Measurements from ENCODE around the gene ADCK2.
"Not testable (repeated sequence)": the region's sequence is repeated elsewhere in the genome, so short reads cannot be mapped to it uniquely, and the experiment has no call there.

The ADCK2 gene
- 20.4 to 24.4 (median 22.7) reads per million in 3 donors for total RNA-seq

GRCh38 chr7:140672382-140673062 is at the start of gene ADCK2:
Gene ADCK2 (plus strand): TSS chr7:140672945. CDS start chr7:140673331, 386 bp downstream.
- Histone ChIP-seq H3K4me3 (ENCODE audit: insufficient read depth, low read depth, low read length, poor library complexity, severe bottlenecking) (peak within 1 kb of the TSS; percentile 68), H3K4me1 (ENCODE audit: control insufficient read depth, insufficient read depth, low read length, poor library complexity, severe bottlenecking) (peaks cover 8% of the 10 kb centered on the region), H3K9me3 (ENCODE audit: control insufficient read depth, low read length) (no peaks in the 10 kb centered on the region), H3K27ac (ENCODE audit: insufficient read depth, low read length, poor library complexity, severe bottlenecking) (peak within 1 kb of the TSS; percentile 75), H3K36me3 (ENCODE audit: control insufficient read depth, insufficient read depth, low read length) (no peaks in the 10 kb centered on the region), H3K27me3 (replicated peaks; ENCODE audit: control insufficient read depth, insufficient read depth, low read length, poor library complexity, severe bottlenecking) (no peaks in the 10 kb centered on the region)
- DNase-seq: peak; percentile 37 to 47 (median 47)

GRCh38 chr7:140623980-140624379 is 48.8 kb upstream of the ADCK2 start:
- Histone ChIP-seq H3K27ac (ENCODE audit: insufficient read depth, low read length, poor library complexity, severe bottlenecking) (no peak overlapping the region), H3K4me3 (ENCODE audit: insufficient read depth, low read depth, low read length, poor library complexity, severe bottlenecking) (no peak overlapping the region), H3K36me3 (ENCODE audit: control insufficient read depth, insufficient read depth, low read length) (no peaks in the 10 kb centered on the region), H3K9me3 (ENCODE audit: control insufficient read depth, low read length) (no peaks in the 10 kb centered on the region), H3K27me3 (replicated peaks; ENCODE audit: control insufficient read depth, insufficient read depth, low read length, poor library complexity, severe bottlenecking) (no peaks in the 10 kb centered on the region), H3K4me1 (ENCODE audit: control insufficient read depth, insufficient read depth, low read length, poor library complexity, severe bottlenecking) (no peaks in the 10 kb centered on the region)
- no peak for DNase-seq

GRCh38 chr7:140624392-140625191 is 48.2 kb upstream of the ADCK2 start:
- H3K36me3 ChIP-seq (ENCODE audit: control insufficient read depth, insufficient read depth, low read length): no peaks in the 10 kb centered on the region
- no peak overlapping the region for H3K4me3 ChIP-seq (ENCODE audit: insufficient read depth, low read depth, low read length, poor library complexity, severe bottlenecking)
- H3K27me3 ChIP-seq (replicated peaks; ENCODE audit: control insufficient read depth, insufficient read depth, low read length, poor library complexity, severe bottlenecking): no peaks in the 10 kb centered on the region
- no peaks in the 10 kb centered on the region for H3K9me3 ChIP-seq (ENCODE audit: control insufficient read depth, low read length)
- no peaks in the 10 kb centered on the region for H3K4me1 ChIP-seq (ENCODE audit: control insufficient read depth, insufficient read depth, low read length, poor library complexity, severe bottlenecking)
- no peak overlapping the region for H3K27ac ChIP-seq (ENCODE audit: insufficient read depth, low read length, poor library complexity, severe bottlenecking)
- DNase-seq: no peak

GRCh38 chr7:140625192-140625558 is 47.6 kb upstream of the ADCK2 start:
- H3K27ac ChIP-seq (ENCODE audit: insufficient read depth, low read length, poor library complexity, severe bottlenecking); H3K36me3 ChIP-seq (ENCODE audit: control insufficient read depth, insufficient read depth, low read length); DNase-seq; H3K4me1 ChIP-seq (ENCODE audit: control insufficient read depth, insufficient read depth, low read length, poor library complexity, severe bottlenecking); H3K9me3 ChIP-seq (ENCODE audit: control insufficient read depth, low read length); H3K4me3 ChIP-seq (ENCODE audit: insufficient read depth, low read depth, low read length, poor library complexity, severe bottlenecking); H3K27me3 ChIP-seq (replicated peaks; ENCODE audit: control insufficient read depth, insufficient read depth, low read length, poor library complexity, severe bottlenecking): not testable (repeated sequence)

GRCh38 chr7:140625908-140626868 is 46.6 kb upstream of the ADCK2 start:
- H3K27ac ChIP-seq (ENCODE audit: insufficient read depth, low read length, poor library complexity, severe bottlenecking): no peak overlapping the region
- H3K27me3 ChIP-seq (replicated peaks; ENCODE audit: control insufficient read depth, insufficient read depth, low read length, poor library complexity, severe bottlenecking): no peaks in the 10 kb centered on the region
- no peaks in the 10 kb centered on the region for H3K9me3 ChIP-seq (ENCODE audit: control insufficient read depth, low read length)
- no peaks in the 10 kb centered on the region for H3K36me3 ChIP-seq (ENCODE audit: control insufficient read depth, insufficient read depth, low read length)
- H3K4me3 ChIP-seq (ENCODE audit: insufficient read depth, low read depth, low read length, poor library complexity, severe bottlenecking): no peak overlapping the region
- DNase-seq: no peak
- no peaks in the 10 kb centered on the region for H3K4me1 ChIP-seq (ENCODE audit: control insufficient read depth, insufficient read depth, low read length, poor library complexity, severe bottlenecking)

GRCh38 chr7:140631021-140631420 is 41.7 kb upstream of the ADCK2 start:
- H3K36me3 ChIP-seq (ENCODE audit: control insufficient read depth, insufficient read depth, low read length): no peaks in the 10 kb centered on the region
- no peak overlapping the region for H3K4me3 ChIP-seq (ENCODE audit: insufficient read depth, low read depth, low read length, poor library complexity, severe bottlenecking)
- no peak for DNase-seq
- H3K27ac ChIP-seq (ENCODE audit: insufficient read depth, low read length, poor library complexity, severe bottlenecking): no peak overlapping the region
- no peaks in the 10 kb centered on the region for H3K4me1 ChIP-seq (ENCODE audit: control insufficient read depth, insufficient read depth, low read length, poor library complexity, severe bottlenecking)
- H3K27me3 ChIP-seq (replicated peaks; ENCODE audit: control insufficient read depth, insufficient read depth, low read length, poor library complexity, severe bottlenecking): no peaks in the 10 kb centered on the region
- no peaks in the 10 kb centered on the region for H3K9me3 ChIP-seq (ENCODE audit: control insufficient read depth, low read length)

- H3K4me1 ChIP-seq (ENCODE audit: control insufficient read depth, insufficient read depth, low read length, poor library complexity, severe bottlenecking): no peaks in the 10 kb centered on the region
- H3K36me3 ChIP-seq (ENCODE audit: control insufficient read depth, insufficient read depth, low read length): no peaks in the 10 kb centered on the region
- H3K27me3 ChIP-seq (replicated peaks; ENCODE audit: control insufficient read depth, insufficient read depth, low read length, poor library complexity, severe bottlenecking): no peaks in the 10 kb centered on the region
- no peak overlapping the region for H3K4me3 ChIP-seq (ENCODE audit: insufficient read depth, low read depth, low read length, poor library complexity, severe bottlenecking)
- no peak overlapping the region for H3K27ac ChIP-seq (ENCODE audit: insufficient read depth, low read length, poor library complexity, severe bottlenecking)
- no peak for DNase-seq
- H3K9me3 ChIP-seq (ENCODE audit: control insufficient read depth, low read length): no peaks in the 10 kb centered on the region
Observed at GRCh38 chr7:140631602-140632001, 41.1 kb upstream of the ADCK2 start.

GRCh38 chr7:140635345-140635744 is 37.4 kb upstream of the ADCK2 start:
- H3K4me1 ChIP-seq (ENCODE audit: control insufficient read depth, insufficient read depth, low read length, poor library complexity, severe bottlenecking): peaks cover 6% of the 10 kb centered on the region

GRCh38 chr7:140635816-140636215 is 36.9 kb upstream of the ADCK2 start:
- Histone ChIP-seq H3K27ac (ENCODE audit: insufficient read depth, low read length, poor library complexity, severe bottlenecking) (no peak overlapping the region), H3K9me3 (ENCODE audit: control insufficient read depth, low read length) (no peaks in the 10 kb centered on the region), H3K36me3 (ENCODE audit: control insufficient read depth, insufficient read depth, low read length) (no peaks in the 10 kb centered on the region), H3K27me3 (replicated peaks; ENCODE audit: control insufficient read depth, insufficient read depth, low read length, poor library complexity, severe bottlenecking) (peaks cover 16% of the 10 kb centered on the region), H3K4me1 (ENCODE audit: control insufficient read depth, insufficient read depth, low read length, poor library complexity, severe bottlenecking) (peaks cover 6% of the 10 kb centered on the region), H3K4me3 (ENCODE audit: insufficient read depth, low read depth, low read length, poor library complexity, severe bottlenecking) (no peak overlapping the region)
- DNase-seq: no peak

More at GRCh38 chr7:140635345-140635744, 37.4 kb upstream of the ADCK2 start:
- Histone ChIP-seq H3K27ac (ENCODE audit: insufficient read depth, low read length, poor library complexity, severe bottlenecking) (no peak overlapping the region), H3K9me3 (ENCODE audit: control insufficient read depth, low read length) (no peaks in the 10 kb centered on the region), H3K4me3 (ENCODE audit: insufficient read depth, low read depth, low read length, poor library complexity, severe bottlenecking) (no peak overlapping the region), H3K27me3 (replicated peaks; ENCODE audit: control insufficient read depth, insufficient read depth, low read length, poor library complexity, severe bottlenecking) (peaks cover 16% of the 10 kb centered on the region), H3K36me3 (ENCODE audit: control insufficient read depth, insufficient read depth, low read length) (no peaks in the 10 kb centered on the region)
- DNase-seq: no peak
